22Rv1 (cell line): ENCODE results near the gene DNAJC18.
"Not testable (repeated sequence)": the region's sequence is repeated elsewhere in the genome, so short reads cannot be mapped to it uniquely, and the experiment has no call there.

Source experiments
- H3K27ac ChIP-seq: fragments of 450-650 bp; 2 replicates; pipeline ENCODE4 v1.5.1; 2017
- ZFX ChIP-seq: fragments of 450-650 bp; IDR thresholded peaks from 2 replicates; pipeline ENCODE4 v1.6.1; 2017; ENCODE audit warnings: antibody characterized with exemption, borderline replicate concordance
- TF ChIP-seq, protein P1 (sequence below): fragments of 450-650 bp; IDR thresholded peaks from 2 replicates; pipeline ENCODE4 v1.5.1; 2017; ENCODE audit warnings: mild to moderate bottlenecking

Gene DNAJC18

DNA sequence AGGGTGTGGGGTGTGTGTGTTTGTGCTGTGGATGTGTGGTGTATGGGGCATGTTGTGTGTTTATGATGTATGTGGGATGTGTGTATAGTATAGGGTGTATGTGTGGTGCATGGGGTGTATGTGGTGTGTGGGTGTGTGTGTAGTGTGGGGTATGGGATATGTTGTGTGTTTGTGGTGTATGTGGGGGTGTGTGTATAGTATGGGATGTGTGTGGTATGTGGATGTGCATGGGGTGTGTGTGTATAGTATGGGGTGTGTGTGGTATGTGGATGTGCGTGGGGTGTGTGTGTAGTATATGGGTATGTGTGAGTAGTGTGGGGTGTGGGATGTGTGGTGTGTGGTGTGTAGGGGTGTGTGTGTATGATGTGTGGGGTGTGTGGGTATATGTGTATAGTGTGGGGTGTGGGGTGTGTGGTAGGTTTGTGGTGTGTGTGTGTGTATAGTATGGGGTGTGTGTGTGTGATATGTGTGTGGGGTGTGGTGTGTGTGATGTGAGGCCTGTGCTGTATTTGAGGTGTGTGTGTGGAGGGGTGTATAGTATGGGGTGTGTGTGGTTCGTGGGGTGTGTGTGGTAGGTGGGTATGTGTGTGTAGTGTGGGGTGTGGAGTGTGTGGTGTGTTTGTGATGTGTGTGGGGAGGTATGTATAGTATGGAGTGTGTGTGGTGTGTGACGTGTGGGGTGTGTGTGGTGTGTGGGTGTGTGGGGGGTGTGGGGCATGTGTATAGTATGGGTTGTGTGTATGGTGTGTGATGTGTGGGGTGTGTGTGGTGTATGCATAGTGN is 12.7 kb upstream of the DNAJC18 start:
- H3K27ac ChIP-seq, result no peak overlapping the region
- TF ChIP-seq, protein P1, sequence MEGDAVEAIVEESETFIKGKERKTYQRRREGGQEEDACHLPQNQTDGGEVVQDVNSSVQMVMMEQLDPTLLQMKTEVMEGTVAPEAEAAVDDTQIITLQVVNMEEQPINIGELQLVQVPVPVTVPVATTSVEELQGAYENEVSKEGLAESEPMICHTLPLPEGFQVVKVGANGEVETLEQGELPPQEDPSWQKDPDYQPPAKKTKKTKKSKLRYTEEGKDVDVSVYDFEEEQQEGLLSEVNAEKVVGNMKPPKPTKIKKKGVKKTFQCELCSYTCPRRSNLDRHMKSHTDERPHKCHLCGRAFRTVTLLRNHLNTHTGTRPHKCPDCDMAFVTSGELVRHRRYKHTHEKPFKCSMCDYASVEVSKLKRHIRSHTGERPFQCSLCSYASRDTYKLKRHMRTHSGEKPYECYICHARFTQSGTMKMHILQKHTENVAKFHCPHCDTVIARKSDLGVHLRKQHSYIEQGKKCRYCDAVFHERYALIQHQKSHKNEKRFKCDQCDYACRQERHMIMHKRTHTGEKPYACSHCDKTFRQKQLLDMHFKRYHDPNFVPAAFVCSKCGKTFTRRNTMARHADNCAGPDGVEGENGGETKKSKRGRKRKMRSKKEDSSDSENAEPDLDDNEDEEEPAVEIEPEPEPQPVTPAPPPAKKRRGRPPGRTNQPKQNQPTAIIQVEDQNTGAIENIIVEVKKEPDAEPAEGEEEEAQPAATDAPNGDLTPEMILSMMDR, result no peak
- no peak for TF ChIP-seq ZFX

DNA sequence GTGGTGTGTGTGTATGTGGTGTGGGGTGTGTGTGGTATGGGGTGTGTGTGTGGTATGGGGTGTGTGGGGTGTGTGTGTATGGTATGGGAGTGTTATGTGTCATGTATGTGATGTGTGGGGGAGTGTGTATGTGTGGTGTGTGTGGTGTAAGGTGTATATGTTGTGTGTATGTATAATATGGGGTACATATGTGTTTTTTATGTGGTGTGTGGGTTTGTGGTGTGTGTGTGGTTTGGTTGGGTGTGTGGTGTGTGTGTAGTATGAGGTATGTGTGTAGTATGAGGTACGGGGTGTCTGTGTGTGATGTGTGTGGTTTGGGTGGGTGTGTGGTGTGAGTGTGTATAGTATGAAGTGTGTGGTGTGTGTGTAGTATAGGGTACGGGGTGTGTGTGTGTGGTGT is 11.9 kb upstream of the DNAJC18 start:
- H3K27ac ChIP-seq, result no peak overlapping the region
- TF ChIP-seq, protein P1, result no peak
- TF ChIP-seq ZFX, result no peak

DNA sequence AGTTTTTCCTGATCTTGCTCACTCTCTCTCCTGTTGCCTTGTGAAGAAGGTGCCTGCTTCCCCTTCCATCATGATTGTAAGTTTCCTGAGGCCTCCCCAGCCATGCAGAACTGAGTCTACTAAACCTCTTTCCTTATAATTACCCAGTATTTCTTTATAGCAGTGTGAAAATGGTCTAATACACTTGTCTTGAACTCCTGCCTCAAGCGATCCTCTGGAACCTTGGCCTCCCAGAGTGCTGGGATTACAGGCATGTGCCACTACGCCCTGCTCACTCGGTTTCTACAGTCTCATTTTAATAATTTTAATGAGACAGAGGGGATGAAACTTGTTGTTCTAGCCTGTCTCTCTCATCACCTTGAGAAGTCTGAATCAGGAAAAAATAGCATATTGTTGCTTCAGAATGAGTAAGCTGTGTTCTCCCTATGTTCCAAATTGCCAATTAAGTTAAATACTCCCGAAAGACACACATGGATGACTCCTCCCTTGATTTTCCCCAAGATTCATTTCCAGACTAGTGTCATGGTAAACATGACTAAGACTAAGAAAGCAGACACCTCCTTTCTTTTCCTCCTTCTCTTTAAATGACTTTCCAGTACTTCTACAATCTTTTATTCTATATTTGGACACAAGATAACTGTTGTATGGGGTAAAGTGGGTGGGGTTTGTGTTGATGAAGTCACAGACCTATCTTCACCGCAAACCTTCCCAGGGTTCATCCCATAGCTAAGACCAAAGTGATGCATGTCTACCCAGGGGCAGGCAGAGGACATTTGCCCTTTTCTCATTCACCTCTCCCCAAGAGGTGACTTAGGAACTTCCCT is 7.8 kb upstream of the DNAJC18 start:
- TF ChIP-seq, protein P1, result no peak
- no peak for TF ChIP-seq ZFX
- no peak overlapping the region for H3K27ac ChIP-seq

DNA sequence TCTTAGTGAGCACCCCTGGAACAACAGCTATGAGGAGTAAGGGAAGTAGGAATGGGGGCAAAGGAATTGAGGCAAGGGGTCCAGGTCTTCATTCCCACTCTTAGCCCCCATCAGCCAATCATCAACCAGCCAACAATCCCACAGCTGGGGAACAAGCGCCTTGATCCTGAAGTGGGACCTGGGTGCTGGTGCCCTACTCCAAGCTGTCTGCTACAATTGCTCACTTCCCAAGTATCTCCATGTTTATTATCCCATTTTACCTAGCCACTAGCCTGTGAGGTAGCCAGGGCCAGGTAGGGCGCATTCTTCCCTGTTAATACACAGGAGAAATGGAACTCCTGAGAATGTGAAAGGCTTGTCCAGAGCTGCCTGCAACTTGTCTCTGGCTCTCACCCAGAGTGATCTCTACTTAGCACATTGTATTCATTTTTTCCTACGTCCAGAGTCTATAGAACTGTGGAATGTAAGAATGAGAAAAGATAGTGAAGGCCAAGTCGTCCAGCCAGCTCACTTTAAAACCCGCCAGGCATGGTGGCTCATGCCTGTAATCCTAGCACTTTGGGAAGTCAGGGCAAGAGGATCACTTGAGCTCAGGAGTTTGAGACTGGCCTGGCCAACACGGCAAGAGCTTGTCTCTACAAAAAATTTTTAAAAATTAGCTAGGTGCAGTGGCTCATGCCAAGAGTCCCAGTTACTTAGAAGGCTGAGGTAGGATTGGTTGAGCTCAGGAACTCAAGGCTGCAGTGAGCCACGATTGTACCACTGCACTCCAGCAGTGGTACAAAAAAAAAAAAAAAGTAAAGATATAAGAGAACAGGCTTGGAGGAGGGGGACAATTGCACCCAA is 6.2 kb upstream of the DNAJC18 start:
- no peak overlapping the region for H3K27ac ChIP-seq
- TF ChIP-seq ZFX, result no peak

DNA sequence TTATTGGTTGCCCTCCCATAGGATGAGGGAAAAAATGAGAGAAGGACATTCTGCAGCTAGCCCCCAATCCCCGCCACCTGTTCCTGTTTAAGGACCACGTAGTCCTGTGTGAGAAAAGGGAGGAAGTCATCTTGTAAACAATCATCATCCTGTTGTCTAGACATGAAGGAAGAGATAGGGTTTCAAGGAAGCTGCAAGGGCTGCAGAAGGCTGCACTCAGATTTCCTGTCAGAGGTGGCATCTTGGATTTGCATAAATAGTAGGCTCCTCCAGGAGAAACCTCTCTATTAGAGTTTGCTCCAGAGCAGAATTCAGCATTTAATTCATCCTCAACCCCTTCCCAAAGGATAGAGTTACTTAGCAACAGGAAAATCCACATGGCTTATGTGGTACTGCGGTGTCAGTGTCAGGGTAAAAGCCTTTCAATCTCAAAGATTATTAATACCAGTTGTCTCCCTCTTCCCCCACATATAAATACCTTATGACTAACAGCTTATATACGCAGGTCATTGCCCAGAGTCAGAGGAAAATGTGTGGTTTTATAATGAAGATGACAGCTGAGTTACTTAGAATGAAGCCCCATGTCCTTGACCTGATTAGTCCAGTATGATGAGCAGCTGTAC is 4.6 kb upstream of the DNAJC18 start:
- H3K27ac ChIP-seq, result no peak overlapping the region
- TF ChIP-seq, protein P1, result no peak
- no peak for TF ChIP-seq ZFX

DNA sequence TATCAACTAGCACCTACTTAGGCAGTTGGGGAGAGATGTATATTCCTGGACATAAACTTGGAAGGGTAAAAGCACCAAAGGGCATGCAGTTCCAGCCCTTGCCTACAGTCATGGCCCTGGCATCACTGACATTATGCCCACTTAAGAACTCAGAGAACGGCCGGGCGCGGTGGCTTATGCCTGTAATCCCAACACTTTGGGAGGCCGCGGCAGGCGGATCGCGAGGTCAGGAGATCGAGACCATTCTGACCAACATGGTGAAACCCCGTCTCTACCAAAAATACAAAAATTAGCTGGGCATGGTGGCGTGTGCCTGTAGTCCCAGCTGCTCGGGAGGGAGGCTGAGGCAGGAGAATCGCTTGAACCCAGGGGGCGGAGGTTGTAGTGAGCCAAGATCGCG is 1.1 kb upstream of the DNAJC18 start:
- H3K27ac ChIP-seq, result not testable (repeated sequence)

DNA sequence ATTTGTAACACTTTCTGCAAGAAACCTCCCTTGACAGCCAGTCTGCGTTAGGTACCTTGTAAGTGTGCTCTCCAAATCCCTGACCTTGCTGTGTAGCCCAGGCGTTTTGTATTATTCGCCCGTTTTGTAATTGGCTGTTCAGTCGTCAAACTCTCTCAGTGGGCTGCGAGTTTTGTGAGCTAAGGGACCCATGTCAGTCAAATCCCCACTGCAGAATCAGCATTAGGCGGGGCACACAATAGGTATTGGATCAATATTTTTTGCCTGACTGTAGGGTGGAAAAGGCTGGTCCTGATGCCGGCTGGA is 665 bp downstream of the DNAJC18 start:
- H3K27ac ChIP-seq, result no peak overlapping the region; the same call in 1 of the 2 replicates
- TF ChIP-seq ZFX, result no peak
- TF ChIP-seq, protein P1, result no peak

DNA sequence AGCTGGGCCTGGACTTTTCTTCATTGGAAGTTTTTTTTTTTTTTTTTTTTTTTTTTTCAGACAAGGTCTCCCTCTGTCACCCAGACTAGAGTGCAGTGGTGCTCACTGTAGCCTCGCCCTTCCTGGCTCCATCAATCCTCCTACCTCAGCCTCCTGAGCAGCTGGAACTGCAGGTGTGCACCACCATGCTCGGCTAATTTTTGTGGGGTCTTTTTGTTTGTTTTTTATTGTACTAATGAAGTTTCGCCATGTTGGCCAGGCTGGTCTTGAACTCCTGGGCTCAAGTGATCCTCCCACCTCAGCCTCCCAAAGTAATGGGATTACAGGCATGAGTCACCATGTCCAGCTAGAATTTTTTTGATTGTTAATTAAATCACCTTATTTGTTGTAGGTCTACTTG is 3.6 kb downstream of the DNAJC18 start:
- TF ChIP-seq, protein P1, result no peak
- no peak for TF ChIP-seq ZFX
- no peak overlapping the region for H3K27ac ChIP-seq
